GM12891 (cell line): Measurements from ENCODE around the gene ATP11A.

Experiments
- POLR2A ChIP-seq: IDR thresholded peaks from 2 replicates; pipeline ENCODE4 v1.6.1; 2011; ENCODE audit warnings: low read depth, low read length, control low read depth
- POLR2AphosphoS5 ChIP-seq: IDR thresholded peaks from 2 replicates; pipeline ENCODE4 v1.6.1; 2011; ENCODE audit warnings: low read depth, low read length, control low read depth

GRCh38 chr13:112911285-112911701, 221.5 kb downstream of the ATP11A start:
- no peak for TF ChIP-seq POLR2A
- no peak for TF ChIP-seq POLR2AphosphoS5
